Pancreas (tissue), 10 donors: ENCODE measurements around the gene MYH3. TPM values are rescaled to one million over a fixed set of nuclear protein-coding genes. Genes with fewer than 3 reads are reported as not detected.

Source experiments
- ATAC-seq, 4 donors: fragments of 200-7000 bp; cut with Tn5 transposase; one replicate each; pipeline versions ENCODE4 v1.8.0 to v1.9.1; 2020; ENCODE audit warnings: mild to moderate bottlenecking in 4 of 4, moderate library complexity in 4 of 4
- DNase-seq, 6 donors: peaks; one replicate each; pipeline ENCODE4 v3.0.0-alpha.2; 2020
- FAIRE-seq: peaks from 2 replicates; lab custom pipeline; 2012; peaks lifted over from hg19 to GRCh38; lab: Jason Lieb, UNC
- H3K27ac ChIP-seq, 4 donors: fragments of 200-600 bp; sonication (generic); 1 replicate in 3 of 4; 2 replicates in 1 of 4; pipeline versions ENCODE4 v1.5.0 to v1.8.0; 2020
- H3K27me3 ChIP-seq, 4 donors: fragments of 200-600 bp; one replicate each; pipeline ENCODE4 v1.8.0; 2021
- H3K36me3 ChIP-seq, 3 donors: fragments of 200-600 bp; sonication (generic) in 1 of 3; one replicate each; pipeline versions ENCODE4 v1.5.0 to v1.8.0; 2020 to 2021
- H3K4me1 ChIP-seq, 3 donors: fragments of 200-600 bp; one replicate each; pipeline ENCODE4 v1.8.0; 2021
- H3K4me3 ChIP-seq, 4 donors: fragments of 200-600 bp; sonication (generic) in 2 of 4; one replicate each; pipeline versions ENCODE4 v1.5.0 to v1.8.0; 2020 to 2021
- H3K9me3 ChIP-seq, 4 donors: fragments of 200-600 bp; one replicate each; pipeline ENCODE4 v1.8.0; 2021
- WGBS, 2 donors: extraction: QIAGEN DNeasy Blood & Tissue Kit; methylation state at CpG; one replicate each; pipeline ENCODE4 v1.1.7; 2013; 5-methylcytosine and 5-hydroxymethylcytosine counted together
- intact Hi-C, 3 donors: fragments of 100-400 bp; cut with DNase I; formaldehyde crosslinking; loops; one replicate each; pipeline versions ENCODE4 v1.11.1 to v1.14.2; 2022
- polyA plus RNA-seq, 2 donors: library from polyadenylated mRNA; stranded (reverse); fragments of 200-250 nt; gene quantifications; one replicate each; pipeline ENCODE4 v1.2.3, GENCODE V29; 2013
- total RNA-seq, 6 donors: library from RNA; stranded (reverse); fragmentation: NEBNext Ultra II Directional in 4 of 6; extraction: Animal tissue kit (Norgen Biotek cat#: 25700) in 4 of 6; gene quantifications; one replicate each; pipeline versions ENCODE4 v1.2.1 to v1.2.4, GENCODE V29; 2021 to 2023
- TF ChIP-seq, protein P1 (sequence below), 4 donors: fragments of 200-600 bp; sonication (generic) in 3 of 4; IDR thresholded peaks; one replicate each; pipeline versions ENCODE4 v1.5.0 to v1.8.0; 2021; ENCODE audit warnings: antibody characterized with exemption in 4 of 4
- donor health status: healthy with polysubstance abuse.
- donor health status: DM: no; HTN: no; CAD: no; lungs with moderate emphysema.
- donor health status: DM: no; HTN: no; CAD: no.
- donor health status: control.
- donor health status: control.
- donor health status: Bipolar disorder and iron deficiency.
- donor health status: DM: yes; HTN: yes; CAD: no.
- donor health status: DM: no; HTN: no; CAD: no.
- donor health status: DM: no; HTN: no; CAD: no.
- donor health status: DM: yes; HTN: yes; CAD: no.

MYH3 gene
- total and polyA plus RNA-seq, 8 donors, result 0.63 to 13.5 (median 2.2) TPM

DNA sequence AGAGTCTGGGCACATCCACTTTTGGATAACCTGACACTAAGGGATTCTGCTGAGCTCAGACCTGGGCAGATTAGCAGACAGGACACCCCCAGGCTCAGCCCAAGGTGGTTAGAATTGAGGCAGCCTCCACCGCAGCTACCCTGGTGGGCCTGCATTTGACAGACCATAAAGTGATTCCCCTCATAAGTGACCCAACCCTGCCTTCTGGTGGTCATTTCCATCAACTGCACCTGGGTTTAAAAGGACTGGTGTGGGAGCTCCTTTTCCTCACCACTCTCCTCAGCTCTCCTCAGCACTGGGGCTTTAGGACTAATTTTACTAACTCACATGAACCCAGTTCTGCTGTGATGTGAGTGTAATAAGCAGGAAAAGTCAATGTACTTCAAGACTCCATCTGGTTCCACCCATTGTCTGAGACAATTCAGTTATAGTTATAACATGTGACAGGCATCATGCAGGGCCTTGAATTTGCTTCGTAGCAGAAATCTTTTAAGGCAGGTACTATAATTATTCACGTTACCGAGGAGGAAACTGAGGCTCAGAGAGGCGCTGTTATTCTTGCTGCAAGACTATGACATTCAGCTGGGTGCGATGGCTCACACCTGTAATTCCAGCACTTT, 42.5 kb downstream of the MYH3 start:
- WGBS, 2 donors, result 38 to 50% methylated on average over 6 of the region's 6 CpGs
- no peaks in the 10 kb centered on the region for H3K4me1 ChIP-seq

DNA sequence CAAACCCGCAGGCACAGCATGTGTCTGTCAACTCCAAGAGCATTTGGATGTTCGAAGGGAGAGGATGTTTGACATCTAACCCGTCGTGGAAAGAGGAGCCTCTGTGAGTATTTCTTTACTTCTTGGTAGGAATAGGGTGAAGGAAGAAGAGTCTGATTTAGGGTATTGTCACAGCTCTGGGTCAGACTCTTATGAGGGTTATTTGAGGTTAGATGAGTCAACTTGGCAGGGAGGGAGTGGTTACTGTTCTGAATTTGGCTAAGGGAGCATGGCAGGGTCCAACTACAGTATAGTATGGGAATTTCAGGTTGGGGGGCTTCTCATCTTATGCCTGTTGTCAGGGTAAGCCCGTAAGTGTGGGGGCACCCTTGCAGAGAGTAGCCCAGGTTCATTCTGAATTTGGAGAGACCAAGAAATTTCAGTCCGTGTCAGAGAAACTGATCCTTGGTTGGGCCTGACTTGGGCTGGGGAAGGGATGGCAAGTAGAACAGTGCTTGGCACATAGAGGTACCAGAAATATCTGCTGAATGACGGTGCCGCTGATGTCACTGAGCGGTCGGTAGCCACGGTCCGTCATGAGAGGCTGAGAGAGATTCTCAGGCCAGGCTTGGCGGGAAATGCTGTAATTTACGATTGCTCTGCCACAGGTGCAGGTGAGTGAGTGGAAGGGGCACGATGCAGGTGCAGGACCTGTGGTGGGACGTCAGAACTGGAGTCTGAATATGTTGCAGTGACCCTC, 43.2 kb downstream of the MYH3 start:
- Histone ChIP-seq H3K9me3 (no peaks in the 10 kb centered on the region), H3K27me3 (no peaks in the 10 kb centered on the region), H3K27ac (no peak overlapping the region), H3K36me3 (no peaks in the 10 kb centered on the region), H3K4me1 (no peaks in the 10 kb centered on the region), H3K4me3 (no peak overlapping the region)
- FAIRE-seq (no peak), DNase-seq (no peak), ATAC-seq (no peak)
- TF ChIP-seq, protein P1, sequence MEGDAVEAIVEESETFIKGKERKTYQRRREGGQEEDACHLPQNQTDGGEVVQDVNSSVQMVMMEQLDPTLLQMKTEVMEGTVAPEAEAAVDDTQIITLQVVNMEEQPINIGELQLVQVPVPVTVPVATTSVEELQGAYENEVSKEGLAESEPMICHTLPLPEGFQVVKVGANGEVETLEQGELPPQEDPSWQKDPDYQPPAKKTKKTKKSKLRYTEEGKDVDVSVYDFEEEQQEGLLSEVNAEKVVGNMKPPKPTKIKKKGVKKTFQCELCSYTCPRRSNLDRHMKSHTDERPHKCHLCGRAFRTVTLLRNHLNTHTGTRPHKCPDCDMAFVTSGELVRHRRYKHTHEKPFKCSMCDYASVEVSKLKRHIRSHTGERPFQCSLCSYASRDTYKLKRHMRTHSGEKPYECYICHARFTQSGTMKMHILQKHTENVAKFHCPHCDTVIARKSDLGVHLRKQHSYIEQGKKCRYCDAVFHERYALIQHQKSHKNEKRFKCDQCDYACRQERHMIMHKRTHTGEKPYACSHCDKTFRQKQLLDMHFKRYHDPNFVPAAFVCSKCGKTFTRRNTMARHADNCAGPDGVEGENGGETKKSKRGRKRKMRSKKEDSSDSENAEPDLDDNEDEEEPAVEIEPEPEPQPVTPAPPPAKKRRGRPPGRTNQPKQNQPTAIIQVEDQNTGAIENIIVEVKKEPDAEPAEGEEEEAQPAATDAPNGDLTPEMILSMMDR (IDR thresholded peaks at IDR 0.05), result no peak
- WGBS, 2 donors, result 57 to 64% methylated on average over 16 of the region's 16 CpGs
- intact Hi-C loops, result loop anchor here in 1 of 3 donors (10.0 kb wide), 1 partner anchor 289 kb away; no protein-coding TSS in a partner anchor

More for the DNA sequence above, 42.5 kb downstream of the MYH3 start:
- H3K9me3 ChIP-seq, result no peaks in the 10 kb centered on the region
- TF ChIP-seq, protein P1 (IDR thresholded peaks at IDR 0.05), result peak; percentile 17 to 59 (median 52)
- no peaks in the 10 kb centered on the region for H3K36me3 ChIP-seq
- peak in 1 of 6 donors; percentile 25 for DNase-seq
- intact Hi-C loops, result loop anchor here in 2 of 3 donors (5.0 to 10.0 kb wide), 2 partner anchors 287 to 290 kb away; no protein-coding TSS in a partner anchor
- H3K4me3 ChIP-seq, result no peak overlapping the region
- H3K27ac ChIP-seq, result no peak overlapping the region
- no peaks in the 10 kb centered on the region for H3K27me3 ChIP-seq
- FAIRE-seq, result no peak
- peak in 3 of 4 donors; percentile 54 to 74 (median 67) for ATAC-seq

DNA sequence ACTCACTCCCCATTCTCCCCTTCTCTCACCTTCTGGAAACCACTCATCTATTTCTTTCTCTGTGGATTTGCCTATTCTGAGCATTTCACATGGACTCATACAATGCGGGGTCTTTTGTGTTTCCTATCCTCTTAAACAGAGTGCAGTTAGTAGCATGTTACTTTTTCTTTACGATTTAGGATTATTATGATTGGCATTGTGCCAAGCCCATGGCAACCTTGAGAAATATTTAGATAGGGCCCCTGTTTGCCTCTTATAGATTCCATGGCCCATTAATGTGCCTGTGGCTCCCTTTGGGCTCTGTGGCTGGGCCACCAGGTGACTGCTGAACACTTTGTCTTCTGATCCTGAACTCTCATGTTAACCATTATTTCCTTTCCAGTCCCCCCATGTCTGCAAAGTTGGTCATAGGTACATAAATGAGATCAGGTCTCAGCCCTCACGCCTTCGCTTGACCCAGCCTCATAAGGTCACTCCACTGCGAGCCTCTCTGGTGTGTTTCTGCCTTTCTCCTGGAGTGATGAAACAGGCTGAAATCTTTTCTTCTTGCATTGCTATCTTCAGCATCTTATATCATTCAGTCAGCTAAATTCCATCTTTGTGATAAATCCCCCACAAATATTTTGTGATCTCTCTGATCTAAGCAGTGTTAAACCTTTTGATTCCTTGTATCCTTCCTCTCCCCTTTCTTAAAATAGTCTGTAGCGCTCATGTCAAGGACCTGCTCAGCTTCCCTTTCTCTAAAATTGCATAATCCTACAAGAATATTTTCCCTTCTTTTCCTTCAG, 44.0 kb downstream of the MYH3 start:
- WGBS, 2 donors, result 64 to 76% methylated on average over 6 of the region's 6 CpGs
- no peaks in the 10 kb centered on the region for H3K36me3 ChIP-seq
- no peaks in the 10 kb centered on the region for H3K9me3 ChIP-seq
- intact Hi-C loops, result loop anchor here in 1 of 3 donors (10.0 kb wide), 1 partner anchor 288 kb away; no protein-coding TSS in a partner anchor
- TF ChIP-seq, protein P1 (IDR thresholded peaks at IDR 0.05), result no peak
- FAIRE-seq (no peak), DNase-seq (no peak), ATAC-seq (no peak)
- no peak overlapping the region for H3K4me3 ChIP-seq
- no peak overlapping the region for H3K27ac ChIP-seq
- H3K27me3 ChIP-seq, result no peaks in the 10 kb centered on the region
- no peaks in the 10 kb centered on the region for H3K4me1 ChIP-seq

DNA sequence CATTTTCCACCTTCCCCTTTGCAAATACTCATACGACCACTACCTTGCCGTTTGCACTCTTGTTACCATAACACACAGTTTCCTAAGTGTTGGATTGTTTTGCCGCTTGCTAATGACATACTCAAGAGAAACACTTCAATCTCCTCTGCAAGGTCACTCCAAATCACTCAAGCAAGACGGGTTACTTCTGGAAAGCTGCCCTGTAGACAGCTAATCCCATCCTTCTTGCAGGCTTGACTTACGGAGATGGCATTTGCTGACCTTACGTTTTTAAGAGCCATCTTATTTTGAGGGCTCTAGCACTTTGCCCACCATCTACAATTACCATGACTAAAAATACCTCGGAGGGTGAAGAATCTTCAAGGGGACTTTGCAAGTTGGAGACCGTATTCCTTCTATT, 46.2 kb downstream of the MYH3 start:
- Histone ChIP-seq H3K4me3 (no peak overlapping the region), H3K4me1 (no peaks in the 10 kb centered on the region), H3K27me3 (no peaks in the 10 kb centered on the region), H3K36me3 (no peaks in the 10 kb centered on the region), H3K9me3 (no peaks in the 10 kb centered on the region), H3K27ac (no peak overlapping the region)
- 56 to 65% methylated on average over 8 of the region's 8 CpGs for WGBS, 2 donors
- ATAC-seq, result no peak
- DNase-seq, result no peak
- intact Hi-C loops, result loop anchor here in 1 of 3 donors (10.0 kb wide), 1 partner anchor 286 kb away; no protein-coding TSS in a partner anchor
- FAIRE-seq, result no peak
- TF ChIP-seq, protein P1 (IDR thresholded peaks at IDR 0.05), result no peak
